ENCODE results near the gene RNF31. TPM values are rescaled to one million over a fixed set of nuclear protein-coding genes. Genes with fewer than 3 reads are reported as not detected.
A peak's percentile ranks its signal among the peaks of the same experiment; 100 is the strongest.

The RNF31 gene
- total and polyA plus RNA-seq, 8 donors: 53.2 to 523 (median 78.7) TPM

DNA sequence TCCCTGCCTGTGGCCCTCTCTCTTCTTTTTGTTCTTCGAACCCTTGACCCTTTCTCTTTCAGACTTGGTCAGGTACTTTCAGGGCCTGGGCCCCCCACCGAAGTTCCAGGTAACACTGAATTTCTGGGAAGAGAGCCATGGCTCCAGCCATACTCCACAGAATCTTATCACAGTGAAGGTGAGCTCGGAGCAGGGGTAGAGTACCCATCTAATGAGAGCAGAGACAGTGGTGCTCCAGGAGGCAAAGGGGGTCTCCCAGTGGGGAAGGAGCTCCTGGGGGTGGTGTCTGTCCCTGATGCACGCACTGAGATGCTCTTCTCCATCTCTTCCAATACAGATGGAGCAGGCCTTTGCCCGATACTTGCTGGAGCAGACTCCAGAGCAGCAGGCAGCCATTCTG, 18.5 kb downstream of the RNF31 start:
- H3K9me3 ChIP-seq: no peaks in the 10 kb centered on the region
- no peaks in the 10 kb centered on the region for H3K27me3 ChIP-seq
- TF ChIP-seq POLR2A (IDR thresholded peaks at IDR 0.05) (no peak), EP300 (IDR thresholded peaks at IDR 0.05) (no peak), POLR2AphosphoS5 (IDR thresholded peaks at IDR 0.05) (no peak)
- TF ChIP-seq, protein P1, sequence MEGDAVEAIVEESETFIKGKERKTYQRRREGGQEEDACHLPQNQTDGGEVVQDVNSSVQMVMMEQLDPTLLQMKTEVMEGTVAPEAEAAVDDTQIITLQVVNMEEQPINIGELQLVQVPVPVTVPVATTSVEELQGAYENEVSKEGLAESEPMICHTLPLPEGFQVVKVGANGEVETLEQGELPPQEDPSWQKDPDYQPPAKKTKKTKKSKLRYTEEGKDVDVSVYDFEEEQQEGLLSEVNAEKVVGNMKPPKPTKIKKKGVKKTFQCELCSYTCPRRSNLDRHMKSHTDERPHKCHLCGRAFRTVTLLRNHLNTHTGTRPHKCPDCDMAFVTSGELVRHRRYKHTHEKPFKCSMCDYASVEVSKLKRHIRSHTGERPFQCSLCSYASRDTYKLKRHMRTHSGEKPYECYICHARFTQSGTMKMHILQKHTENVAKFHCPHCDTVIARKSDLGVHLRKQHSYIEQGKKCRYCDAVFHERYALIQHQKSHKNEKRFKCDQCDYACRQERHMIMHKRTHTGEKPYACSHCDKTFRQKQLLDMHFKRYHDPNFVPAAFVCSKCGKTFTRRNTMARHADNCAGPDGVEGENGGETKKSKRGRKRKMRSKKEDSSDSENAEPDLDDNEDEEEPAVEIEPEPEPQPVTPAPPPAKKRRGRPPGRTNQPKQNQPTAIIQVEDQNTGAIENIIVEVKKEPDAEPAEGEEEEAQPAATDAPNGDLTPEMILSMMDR (IDR thresholded peaks at IDR 0.05): no peak
- peaks cover 20 to 68% (median 40%) of the 10 kb centered on the region in 4 donors for H3K4me1 ChIP-seq
- no peak for DNase-seq
- WGBS, 5 donors: 75 to 90% (median 80%) methylated on average over 5 of the region's 5 CpGs
- H3K36me3 ChIP-seq: peaks cover 37 to 79% (median 71%) of the 10 kb centered on the region in 4 donors
- no peak overlapping the region for H3K4me3 ChIP-seq
- intact Hi-C loops (cut with DNase I; ENCODE audit: low total_unique reads): no loop called here
- H3K27ac ChIP-seq: no peak overlapping the region

DNA sequence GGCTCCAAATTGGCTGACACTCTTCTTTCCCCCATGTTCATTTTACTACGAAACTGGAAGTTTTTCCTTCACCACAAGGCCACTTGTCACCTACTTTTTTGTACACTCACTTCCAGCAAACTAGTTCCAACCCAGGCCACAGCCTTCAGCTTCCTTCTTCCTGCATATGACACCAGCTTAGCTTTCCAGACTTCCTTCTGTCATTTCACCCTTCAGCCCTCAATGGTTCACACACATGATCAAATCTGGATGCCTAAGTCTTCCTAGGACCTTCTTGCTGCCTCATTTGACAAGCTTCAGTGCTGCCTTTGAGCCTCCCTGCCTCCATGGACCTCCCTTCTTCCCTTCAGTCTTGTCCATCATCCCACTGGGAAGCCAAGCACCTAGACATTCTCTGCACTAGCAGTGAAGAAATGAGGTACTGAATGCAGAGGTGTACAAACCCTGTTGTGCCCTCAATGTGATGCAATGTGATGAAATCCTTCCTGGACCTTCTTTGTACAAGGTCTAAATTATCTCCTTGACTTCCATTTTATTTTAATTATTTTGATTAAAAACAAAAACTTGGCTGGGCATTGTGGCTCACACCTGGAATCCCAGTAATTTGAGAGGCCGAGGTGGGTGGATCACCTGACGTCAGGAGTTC, 20.3 kb downstream of the RNF31 start:
- peak overlapping the region in 2 of 5 donors; percentile 22 to 44 for H3K27ac ChIP-seq
- H3K9me3 ChIP-seq: no peaks in the 10 kb centered on the region
- no peak overlapping the region for H3K4me3 ChIP-seq
- TF ChIP-seq, protein P1 (IDR thresholded peaks at IDR 0.05): no peak
- no peak for TF ChIP-seq EP300 (IDR thresholded peaks at IDR 0.05)
- TF ChIP-seq POLR2AphosphoS5 (IDR thresholded peaks at IDR 0.05): no peak
- no peak for TF ChIP-seq POLR2A (IDR thresholded peaks at IDR 0.05)
- WGBS, 5 donors: 80 to 95% (median 89%) methylated on average over 3 of the region's 3 CpGs
- DNase-seq: no peak
- peaks cover 37 to 77% (median 70%) of the 10 kb centered on the region in 4 donors for H3K36me3 ChIP-seq
- intact Hi-C loops (cut with DNase I; ENCODE audit: low total_unique reads): no loop called here
- H3K27me3 ChIP-seq: no peaks in the 10 kb centered on the region
- H3K4me1 ChIP-seq: peaks cover 8 to 75% (median 44%) of the 10 kb centered on the region in 4 donors

DNA sequence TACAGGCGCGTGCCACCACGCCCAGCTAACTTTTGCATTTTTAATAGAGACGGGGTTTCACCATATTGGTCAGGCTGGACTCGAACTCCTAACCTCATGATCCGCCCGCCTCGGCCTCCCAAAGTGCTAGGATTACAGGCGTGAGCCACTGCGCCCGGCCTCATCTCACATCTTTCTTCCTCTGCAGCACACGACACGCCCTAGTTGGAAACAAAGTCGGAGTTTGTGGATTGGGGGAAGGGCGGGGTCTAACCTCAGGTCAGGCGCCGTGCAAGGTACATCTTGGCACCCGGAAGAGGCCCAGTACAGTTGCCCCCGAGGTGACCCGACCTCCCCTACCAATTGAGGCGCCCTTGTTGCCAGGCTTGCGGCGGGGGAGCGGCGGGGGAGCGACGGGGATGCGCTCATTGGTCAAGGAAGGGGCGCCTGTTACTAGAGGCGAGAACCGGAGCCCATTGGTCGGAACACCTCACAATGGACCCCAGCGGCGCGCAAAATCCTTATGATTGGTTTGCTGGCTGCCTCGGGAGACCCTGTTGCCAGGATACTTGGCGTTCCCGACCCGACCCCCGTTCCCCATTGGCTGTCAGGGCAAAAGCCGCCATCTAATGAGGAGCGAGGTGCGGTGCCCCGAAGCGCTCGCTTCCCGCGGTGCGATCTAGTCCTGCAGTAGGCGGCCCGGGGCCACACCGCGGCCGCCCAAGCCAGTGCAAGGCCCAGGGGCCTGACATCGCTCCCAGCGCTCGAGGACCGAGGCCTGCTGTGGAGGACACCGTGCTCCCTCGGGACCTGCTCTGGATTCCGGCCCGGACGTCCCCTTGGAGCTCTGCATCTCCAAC, 24.3 kb downstream of the RNF31 start, which contains the start of gene REC8:
Gene REC8, plus strand, starts transcription at position 659 of the 839 bp plus-strand sequence. CDS start 473 bp downstream, outside the sequence.
- peak within 1 kb of the TSS; percentile 67 to 79 (median 75) for H3K27ac ChIP-seq
- no peaks in the 10 kb centered on the region for H3K27me3 ChIP-seq
- WGBS, 5 donors: 6 to 17% (median 8%) methylated on average over 41 to 63 of the region's 63 CpGs
- intact Hi-C loops (cut with DNase I; ENCODE audit: low total_unique reads): no loop called here
- peaks cover 0 to 48% (median 22%) of the 10 kb centered on the region in 4 donors for H3K4me1 ChIP-seq
- DNase-seq: peak; percentile 82 to 98
- no peaks in the 10 kb centered on the region for H3K9me3 ChIP-seq
- H3K36me3 ChIP-seq: peaks cover 5 to 70% (median 64%) of the 10 kb centered on the region in 4 donors
- no peak for TF ChIP-seq EP300 (IDR thresholded peaks at IDR 0.05)
- peak in 1 of 4 donors; percentile 33 for TF ChIP-seq POLR2A (IDR thresholded peaks at IDR 0.05)
- TF ChIP-seq POLR2AphosphoS5 (IDR thresholded peaks at IDR 0.05): peak; percentile 6 to 71 (median 49)
- TF ChIP-seq, protein P1 (IDR thresholded peaks at IDR 0.05): peak in 1 of 7 experiments; percentile 11
- H3K4me3 ChIP-seq: peak within 1 kb of the TSS; percentile 46 to 52 (median 48)

DNA sequence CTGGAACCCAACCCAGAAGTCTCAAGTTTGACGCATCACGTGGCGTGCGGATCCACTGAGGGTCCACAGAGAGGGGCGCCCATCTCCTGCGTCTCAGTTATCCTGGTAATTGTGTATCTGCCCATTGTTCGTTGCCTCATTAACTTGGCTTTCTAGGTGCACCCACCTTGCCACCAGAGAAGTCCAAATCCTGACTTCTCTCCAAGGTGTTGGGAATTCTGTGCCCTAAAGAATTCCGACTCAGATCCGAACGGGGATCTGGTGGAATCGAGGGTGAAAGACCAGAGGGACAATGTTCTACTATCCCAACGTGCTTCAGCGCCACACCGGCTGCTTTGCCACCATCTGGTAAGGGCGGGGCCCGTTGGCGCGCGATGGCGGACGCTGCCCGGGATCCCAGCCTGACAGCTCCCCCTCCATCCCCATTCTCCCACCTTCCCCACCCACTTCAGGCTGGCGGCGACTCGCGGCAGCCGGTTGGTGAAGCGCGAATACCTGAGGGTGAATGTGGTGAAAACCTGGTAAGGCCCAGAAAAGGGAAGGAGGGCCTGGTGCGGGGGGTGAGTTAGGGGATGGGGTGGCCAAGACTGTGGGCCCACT, 25.1 kb downstream of the RNF31 start:
- intact Hi-C loops (cut with DNase I; ENCODE audit: low total_unique reads): no loop called here
- peak overlapping the region; percentile 46 to 52 (median 48) for H3K4me3 ChIP-seq
- WGBS, 5 donors: 16 to 38% (median 28%) methylated on average over 25 to 30 of the region's 30 CpGs
- peaks cover 0 to 41% (median 22%) of the 10 kb centered on the region in 4 donors for H3K4me1 ChIP-seq
- no peak for TF ChIP-seq POLR2AphosphoS5 (IDR thresholded peaks at IDR 0.05)
- TF ChIP-seq EP300 (IDR thresholded peaks at IDR 0.05): no peak
- no peak for TF ChIP-seq POLR2A (IDR thresholded peaks at IDR 0.05)
- TF ChIP-seq, protein P1 (IDR thresholded peaks at IDR 0.05): no peak
- H3K9me3 ChIP-seq: no peaks in the 10 kb centered on the region
- H3K27me3 ChIP-seq: no peaks in the 10 kb centered on the region
- peak overlapping the region; percentile 67 to 79 (median 75) for H3K27ac ChIP-seq
- peaks cover 13 to 70% (median 64%) of the 10 kb centered on the region in 4 donors for H3K36me3 ChIP-seq
- DNase-seq: peak in 1 of 2 donors; percentile 62
